ENCODE results near the gene EXOC3L1. TPM values are rescaled to one million over a fixed set of nuclear protein-coding genes. Genes with fewer than 3 reads are reported as not detected.
A peak's percentile ranks its signal among the peaks of the same experiment; 100 is the strongest.

EXOC3L1 gene
- total and polyA plus RNA-seq, 2 of the 4 experiments (the other 2 are of a cell fraction): not detected

DNA sequence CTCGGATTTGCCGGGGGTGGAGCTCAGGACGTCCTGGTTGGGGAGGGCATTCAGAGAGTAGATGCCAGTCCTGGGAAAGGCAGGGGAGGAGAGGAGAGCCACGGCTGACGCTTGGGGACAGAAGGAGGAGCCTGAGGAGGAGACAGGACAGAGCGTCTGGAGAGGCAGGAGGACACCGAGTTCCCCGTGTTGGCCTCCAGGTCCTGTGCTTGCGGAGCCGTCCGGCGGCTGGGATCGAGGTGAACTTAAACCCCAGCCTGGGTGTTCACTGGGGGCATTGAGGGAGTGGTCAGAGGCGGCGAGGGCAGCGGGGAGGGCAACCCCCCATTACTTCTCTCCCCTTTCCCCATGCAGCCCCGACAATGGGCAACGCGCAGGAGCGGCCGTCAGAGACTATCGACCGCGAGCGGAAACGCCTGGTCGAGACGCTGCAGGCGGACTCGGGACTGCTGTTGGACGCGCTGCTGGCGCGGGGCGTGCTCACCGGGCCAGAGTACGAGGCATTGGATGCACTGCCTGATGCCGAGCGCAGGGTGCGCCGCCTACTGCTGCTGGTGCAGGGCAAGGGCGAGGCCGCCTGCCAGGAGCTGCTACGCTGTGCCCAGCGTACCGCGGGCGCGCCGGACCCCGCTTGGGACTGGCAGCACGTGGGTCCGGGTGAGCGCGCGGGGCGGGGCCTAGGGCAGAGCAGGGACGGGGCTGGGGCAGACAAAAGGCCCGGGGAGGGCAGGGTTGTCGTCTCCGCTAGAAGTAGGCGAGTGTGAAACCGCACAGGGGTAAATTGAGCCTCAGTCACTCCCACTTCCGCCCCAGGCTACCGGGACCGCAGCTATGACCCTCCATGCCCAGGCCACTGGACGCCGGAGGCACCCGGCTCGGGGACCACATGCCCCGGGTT, 15.9 kb downstream of the EXOC3L1 start:
- Histone ChIP-seq H3K9me3 (ENCODE audit: control insufficient read depth, insufficient read depth, low read length) (no peaks in the 10 kb centered on the region), H2AFZ (replicated peaks; ENCODE audit: low read length, poor library complexity) (peak overlapping the region; percentile 93), H3K4me1 (ENCODE audit: control insufficient read depth, insufficient read depth, low read length) (peaks cover 35% of the 10 kb centered on the region), H2BK120ac (ENCODE audit: low read depth, low read length) (no peak overlapping the region), H3K27ac (ENCODE audit: insufficient read depth, low read length) (peak overlapping the region; percentile 36; the same call in 1 of the 2 replicates), H3K9me1 (ENCODE audit: insufficient read depth, low read length) (peaks cover 20% of the 10 kb centered on the region), H4K91ac (ENCODE audit: insufficient read depth, low read depth, low read length) (peak overlapping the region; percentile 24; the same call in 1 of the 2 replicates), H3K23ac (ENCODE audit: low read depth, low read length) (peak overlapping the region; percentile 53; the same call in 1 of the 2 replicates), H2BK20ac (ENCODE audit: low read depth, low read length) (no peak overlapping the region), H3K56ac (ENCODE audit: extremely low read depth, insufficient read depth, low read length) (no peak overlapping the region), H3K4me3 (ENCODE audit: insufficient read depth, low read depth, low read length) (peak overlapping the region; percentile 36), H3K4ac (ENCODE audit: low read depth, low read length) (peak overlapping the region; percentile 51), H3K18ac (ENCODE audit: low read depth, low read length) (peak overlapping the region; percentile 12), H4K5ac (ENCODE audit: low read depth, low read length) (peak overlapping the region; percentile 9; the same call in 1 of the 2 replicates), H2BK5ac (ENCODE audit: low read depth, low read length, poor library complexity, severe bottlenecking) (peak overlapping the region; percentile 6), H3K4me2 (ENCODE audit: low read depth, low read length) (peak overlapping the region; percentile 76), H3K14ac (replicated peaks; ENCODE audit: low read depth, low read length) (peak overlapping the region; percentile 54; the same call in 1 of the 2 replicates), H3K27me3 (ENCODE audit: control insufficient read depth, insufficient read depth, low read length) (no peaks in the 10 kb centered on the region), H3K9ac (ENCODE audit: low read depth, low read length) (peak overlapping the region; percentile 7), H2AK9ac (replicated peaks; ENCODE audit: low read depth, low read length, poor library complexity) (peak overlapping the region; percentile 95), H4K20me1 (ENCODE audit: insufficient read depth, low read length) (peaks cover 19% of the 10 kb centered on the region), H3K79me1 (ENCODE audit: low read depth in 1 of 2, low read length in 2 of 2) (peaks cover 17 to 45% of the 10 kb centered on the region in 2 experiments; a peak in 3 of 4 replicates), H3K36me3 (ENCODE audit: control insufficient read depth, insufficient read depth, low read length) (peaks cover 11% of the 10 kb centered on the region; the same call in 1 of the 2 replicates), H2BK15ac (ENCODE audit: low read depth, low read length) (peak overlapping the region; percentile 4; the same call in 1 of the 3 replicates), H4K8ac (ENCODE audit: low read depth in 2 of 2, low read length in 2 of 2) (peak overlapping the region; percentile 36 to 72; a peak in 2 of 4 replicates), H2AK5ac (ENCODE audit: low read depth, low read length) (peak overlapping the region; percentile 43; the same call in 1 of the 2 replicates)
- ATAC-seq (ENCODE audit: low read depth) (peak; percentile 73), DNase-seq (peak; percentile 76)
- BruUV-seq (replicated peaks): no TSS peak
- in situ Hi-C loops (cut with MboI; ENCODE audit: low sequenced_read_pairs): no loop called here
- ChIA-PET POLR2A (ENCODE audit: unreplicated experiment) (no interaction called here), CTCF (interaction anchor here (1.1 kb wide), 1 partner anchor 18 kb away, joined by 4 read pairs; no protein-coding TSS in a partner anchor)
- 9% methylated on average over 29 of the region's 71 CpGs; no CpG with 5 or more reads in 1 of the 2 experiments for WGBS, 2 experiments (ENCODE audit: extremely low coverage in 2 of 2, insufficient read length in 1 of 2)
- intact Hi-C loops (cut with micrococcal nuclease): no loop called here
- dilution Hi-C loops (cut with HindIII; ENCODE audit: low sequenced_read_pairs, unreplicated experiment): no loop called here
- TF ChIP-seq FOS (IDR thresholded peaks at IDR 0.05; ENCODE audit: low read depth, low read length) (no peak), BHLHE40 (IDR thresholded peaks at IDR 0.05; ENCODE audit: low read depth, low read length) (0 out of 2 replicates have a peak, but pooled peaks have one; percentile 5), MXI1 (IDR thresholded peaks at IDR 0.05; ENCODE audit: borderline replicate concordance, low read depth, low read length) (peak; percentile 31; the same call in 1 of the 2 replicates)
- TF ChIP-seq, protein P1, sequence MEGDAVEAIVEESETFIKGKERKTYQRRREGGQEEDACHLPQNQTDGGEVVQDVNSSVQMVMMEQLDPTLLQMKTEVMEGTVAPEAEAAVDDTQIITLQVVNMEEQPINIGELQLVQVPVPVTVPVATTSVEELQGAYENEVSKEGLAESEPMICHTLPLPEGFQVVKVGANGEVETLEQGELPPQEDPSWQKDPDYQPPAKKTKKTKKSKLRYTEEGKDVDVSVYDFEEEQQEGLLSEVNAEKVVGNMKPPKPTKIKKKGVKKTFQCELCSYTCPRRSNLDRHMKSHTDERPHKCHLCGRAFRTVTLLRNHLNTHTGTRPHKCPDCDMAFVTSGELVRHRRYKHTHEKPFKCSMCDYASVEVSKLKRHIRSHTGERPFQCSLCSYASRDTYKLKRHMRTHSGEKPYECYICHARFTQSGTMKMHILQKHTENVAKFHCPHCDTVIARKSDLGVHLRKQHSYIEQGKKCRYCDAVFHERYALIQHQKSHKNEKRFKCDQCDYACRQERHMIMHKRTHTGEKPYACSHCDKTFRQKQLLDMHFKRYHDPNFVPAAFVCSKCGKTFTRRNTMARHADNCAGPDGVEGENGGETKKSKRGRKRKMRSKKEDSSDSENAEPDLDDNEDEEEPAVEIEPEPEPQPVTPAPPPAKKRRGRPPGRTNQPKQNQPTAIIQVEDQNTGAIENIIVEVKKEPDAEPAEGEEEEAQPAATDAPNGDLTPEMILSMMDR (conservative IDR thresholded peaks at IDR 0.05; ENCODE audit: low read depth, low read length): peak; percentile 38
- TF ChIP-seq, protein P2, sequence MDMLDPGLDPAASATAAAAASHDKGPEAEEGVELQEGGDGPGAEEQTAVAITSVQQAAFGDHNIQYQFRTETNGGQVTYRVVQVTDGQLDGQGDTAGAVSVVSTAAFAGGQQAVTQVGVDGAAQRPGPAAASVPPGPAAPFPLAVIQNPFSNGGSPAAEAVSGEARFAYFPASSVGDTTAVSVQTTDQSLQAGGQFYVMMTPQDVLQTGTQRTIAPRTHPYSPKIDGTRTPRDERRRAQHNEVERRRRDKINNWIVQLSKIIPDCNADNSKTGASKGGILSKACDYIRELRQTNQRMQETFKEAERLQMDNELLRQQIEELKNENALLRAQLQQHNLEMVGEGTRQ (IDR thresholded peaks at IDR 0.05; ENCODE audit: low read depth, low read length): 0 out of 2 replicates have a peak, but pooled peaks have one; percentile 19
